ENCODE results near the gene PHYHD1.

PHYHD1 gene

GRCh38 chr9:128972956-128973355, 52.2 kb downstream of the PHYHD1 start:
- DNase-seq (ENCODE audit: low read depth): no peak

- DNase-seq (ENCODE audit: low read depth): no peak
Measured at GRCh38 chr9:128979111-128979510, 58.3 kb downstream of the PHYHD1 start.

- no peak for DNase-seq (ENCODE audit: low read depth)
Measured at GRCh38 chr9:128983536-128983935, 62.8 kb downstream of the PHYHD1 start.

GRCh38 chr9:128986671-128987070, 65.9 kb downstream of the PHYHD1 start:
- no peak for DNase-seq (ENCODE audit: low read depth)

GRCh38 chr9:128987805-128988204, 67.0 kb downstream of the PHYHD1 start:
- DNase-seq (ENCODE audit: low read depth): peak; percentile 72

Measured in fibroblast of the conjunctiva (primary cell).